B cell (primary cell): ENCODE results near the gene HIP1. TPM values are rescaled to one million over a fixed set of nuclear protein-coding genes. Genes with fewer than 3 reads are reported as not detected.
A peak's percentile ranks its signal among the peaks of the same experiment; 100 is the strongest.
"Not testable (repeated sequence)": the region's sequence is repeated elsewhere in the genome, so short reads cannot be mapped to it uniquely, and the experiment has no call there.

ENCODE experiments used
- ATAC-seq: fragments of 200-7000 bp; cut with Tn5 transposase; one replicate; pipeline ENCODE4 v1.10.0; 2021; ENCODE audit warnings: low read depth, mild to moderate bottlenecking, moderate number of reproducible peaks, moderate library complexity
- CTCF ChIA-PET: fragments of 350-600 bp; sonication (Branson Sonifier 250); formaldehyde crosslinking; loops from one replicate; lab custom pipeline; 2021; ENCODE audit warnings: antibody characterized with exemption, inconsistent platforms; lab: Charles Lee
- POLR2A ChIA-PET: fragments of 350-600 bp; sonication (Branson Sonifier 250); formaldehyde crosslinking; loops from one replicate; lab custom pipeline; 2021; ENCODE audit warnings: antibody characterized with exemption; lab: Charles Lee
- DNase-seq: peaks from one replicate; pipeline ENCODE4 v3.0.0; 2013
- H2AFZ ChIP-seq: 2 replicates; pipeline ENCODE4 v1.6.1; 2012; ENCODE audit warnings: mild to moderate bottlenecking, low read depth, low read length; ENCODE audit not compliant: insufficient read depth, poor library complexity, severe bottlenecking
- H3K27ac ChIP-seq, 2 donors: 1 replicate in 1 of 2; 2 replicates in 1 of 2; pipeline ENCODE4 v1.5.1; 2012 to 2013; ENCODE audit warnings: low read length in 2 of 2, mild to moderate bottlenecking in 2 of 2, moderate library complexity in 1 of 2
- H3K27me3 ChIP-seq, 4 experiments: fragments of 200-600 bp in 1 of 4; sonication (generic) in 1 of 4; replicated peaks in 1 of 4; 1 replicate in 2 of 4; 2 replicates in 2 of 4; pipeline versions ENCODE4 v1.6.1 to v1.7.0; 2013 to 2016; ENCODE audit warnings: low read length in 3 of 4, mild to moderate bottlenecking in 2 of 4, mixed read lengths in 1 of 4, moderate library complexity in 1 of 4; ENCODE audit not compliant: insufficient read depth in 4 of 4, control insufficient read depth in 3 of 4; ENCODE audit errors: control extremely low read depth in 1 of 4
- H3K36me3 ChIP-seq, 2 experiments: replicated peaks in 1 of 2; 1 replicate in 1 of 2; 2 replicates in 1 of 2; pipeline versions ENCODE4 v1.6.1 to v1.7.1; 2013; ENCODE audit warnings: low read length in 1 of 2; ENCODE audit not compliant: insufficient read depth in 2 of 2, control insufficient read depth in 1 of 2; ENCODE audit errors: control extremely low read depth in 1 of 2, extremely low read depth in 1 of 2
- H3K4me1 ChIP-seq, 2 donors: fragments of 200-600 bp in 1 of 2; sonication (generic) in 1 of 2; 1 replicate in 1 of 2; 2 replicates in 1 of 2; pipeline versions ENCODE4 v1.5.1 to v1.6.1; 2013 to 2017; ENCODE audit warnings: low read length in 2 of 2; ENCODE audit not compliant: control insufficient read depth in 2 of 2, insufficient read depth in 2 of 2
- H3K4me2 ChIP-seq: replicated peaks from 2 replicates; pipeline ENCODE3; 2012; ENCODE audit warnings: mild to moderate bottlenecking, low read depth, low read length; ENCODE audit not compliant: poor library complexity, severe bottlenecking
- H3K4me3 ChIP-seq, 5 experiments: fragments of 200-600 bp in 1 of 5; sonication (generic) in 1 of 5; 1 replicate in 3 of 5; 2 replicates in 2 of 5; pipeline versions ENCODE4 v1.5.1 to v1.7.0; 2011 to 2016; ENCODE audit warnings: low read length in 4 of 5, mild to moderate bottlenecking in 4 of 5, low read depth in 2 of 5, control low read depth in 1 of 5, moderate library complexity in 1 of 5; ENCODE audit not compliant: insufficient read depth in 1 of 5; ENCODE audit errors: control extremely low read depth in 1 of 5, extremely low read depth in 1 of 5
- H3K79me2 ChIP-seq: fragments of 200-600 bp; sonication (generic); one replicate; pipeline ENCODE4 v1.6.0; 2016; ENCODE audit warnings: low read length; ENCODE audit not compliant: control insufficient read depth, insufficient read depth
- H3K9ac ChIP-seq: fragments of 200-600 bp; sonication (generic); 2 replicates; pipeline ENCODE4 v1.6.1; 2017; ENCODE audit warnings: mild to moderate bottlenecking, low read length, moderate library complexity
- H3K9me3 ChIP-seq, 3 donors: one replicate each; pipeline versions ENCODE4 v1.6.1 to v1.7.1; 2013; ENCODE audit warnings: low read length in 2 of 3; ENCODE audit not compliant: control insufficient read depth in 2 of 3, insufficient read depth in 1 of 3; ENCODE audit errors: control extremely low read depth in 1 of 3
- H4K20me1 ChIP-seq: 2 replicates; pipeline ENCODE4 v1.6.0; 2012; ENCODE audit warnings: mild to moderate bottlenecking, low read length; ENCODE audit not compliant: insufficient read depth, control insufficient read depth, poor library complexity, severe bottlenecking
- H3K27ac Mint-ChIP-seq: one replicate; pipeline ENCODE4 v1.8.0; 2021; ENCODE audit warnings: mixed read lengths
- H3K27me3 Mint-ChIP-seq: one replicate; pipeline ENCODE4 v1.8.0; 2021; ENCODE audit warnings: mixed read lengths
- H3K4me1 Mint-ChIP-seq: one replicate; pipeline ENCODE4 v1.8.0; 2021; ENCODE audit warnings: mixed read lengths
- H3K4me3 Mint-ChIP-seq: one replicate; pipeline ENCODE4 v1.8.0; 2021; ENCODE audit warnings: mixed read lengths
- H3K9me3 Mint-ChIP-seq: one replicate; pipeline ENCODE4 v1.8.0; 2022; ENCODE audit warnings: mixed read lengths; ENCODE audit not compliant: insufficient read depth
- WGBS: methylation state at CpG from one replicate; pipeline ENCODE4 v1.1.5; 2013; ENCODE audit warnings: missing lambda C conversion rate; ENCODE audit not compliant: insufficient coverage; 5-methylcytosine and 5-hydroxymethylcytosine counted together
- intact Hi-C: fragments of 100-400 bp; cut with micrococcal nuclease; formaldehyde crosslinking; loops from one replicate; pipeline ENCODE4 v1.10.0; 2022
- polyA plus RNA-seq: library from polyadenylated mRNA; depleted of rRNA; stranded (reverse); fragments of >200 nt; gene quantifications from 2 replicates; pipeline ENCODE4 v1.2.3, GENCODE V29; 2012
- total RNA-seq, 2 donors: library from RNA; stranded (reverse); fragments of 120-200 nt in 1 of 2; gene quantifications; 1 replicate in 1 of 2; 2 replicates in 1 of 2; pipeline versions ENCODE4 v1.2.3 to v1.2.4, GENCODE V29; 2013 to 2022

HIP1 gene
- total and polyA plus RNA-seq, 2 donors (not counting 1 experiment from before 2014, with no cell fraction given) = 6.5 to 16.7 TPM

DNA sequence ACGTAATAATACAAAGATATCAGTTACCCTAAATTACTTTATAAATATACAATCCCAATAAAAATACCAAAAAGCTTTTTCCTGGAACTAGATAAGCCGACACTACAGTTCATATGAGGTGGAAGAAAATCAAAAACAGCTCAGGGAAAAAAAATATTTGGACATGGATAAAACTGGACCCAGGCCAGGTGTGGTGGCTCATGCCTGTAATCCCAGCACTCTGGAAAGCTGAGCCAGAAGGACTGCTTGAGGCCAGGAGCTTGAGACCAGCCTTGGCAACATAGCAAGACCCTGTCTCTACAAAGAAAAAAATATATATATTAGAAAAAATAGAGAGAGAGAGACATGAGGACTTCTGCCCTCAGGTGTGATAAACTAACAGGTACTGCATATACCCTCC lies 219.9 kb downstream of the HIP1 start:
- DNase-seq, intact Hi-C loops, H3K27ac ChIP-seq, H3K9me3 Mint-ChIP-seq, H4K20me1 ChIP-seq, POLR2A ChIA-PET, H3K27ac Mint-ChIP-seq, H3K9ac ChIP-seq, H3K4me1 Mint-ChIP-seq, H3K4me2 ChIP-seq, H2AFZ ChIP-seq, H3K4me1 ChIP-seq, H3K4me3 Mint-ChIP-seq, H3K4me3 ChIP-seq, ATAC-seq, H3K27me3 ChIP-seq, H3K9me3 ChIP-seq, H3K27me3 Mint-ChIP-seq: not testable (repeated sequence)
- CTCF ChIA-PET = interaction anchor here (0.6 kb wide), 1 partner anchor 652 kb away, joined by 4 read pairs; no protein-coding TSS in a partner anchor
- no CpG with 5 or more reads among the region's 2 CpGs for WGBS
- peaks cover 0 to 12% of the 10 kb centered on the region in 2 experiments for H3K36me3 ChIP-seq
- peaks cover 18% of the 10 kb centered on the region for H3K79me2 ChIP-seq

DNA sequence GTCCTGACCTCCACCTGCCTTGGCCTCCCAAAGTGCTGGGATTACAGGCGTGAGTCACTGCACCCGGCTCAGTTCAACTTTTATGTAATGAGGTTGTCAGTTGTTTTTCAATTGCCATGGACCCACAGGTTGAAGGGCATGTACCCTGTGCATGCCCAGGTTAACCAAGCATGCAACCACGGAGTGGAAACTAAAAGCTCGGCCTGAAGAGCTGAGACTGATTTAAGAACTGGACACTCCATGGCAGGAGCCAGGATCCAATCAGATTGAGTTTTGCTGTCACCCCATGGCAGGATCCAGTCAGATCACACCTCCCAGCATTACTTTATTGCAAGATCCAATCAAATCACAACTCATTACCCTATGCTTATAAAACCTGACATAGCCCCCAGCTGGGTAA lies 229.7 kb downstream of the HIP1 start:
- WGBS = no CpG with 5 or more reads among the region's 4 CpGs
- H3K9me3 Mint-ChIP-seq, intact Hi-C loops, H3K36me3 ChIP-seq, H3K9me3 ChIP-seq, H3K4me2 ChIP-seq, H3K4me3 Mint-ChIP-seq, ATAC-seq, H4K20me1 ChIP-seq, DNase-seq, H3K9ac ChIP-seq, H3K4me3 ChIP-seq, POLR2A ChIA-PET, H3K4me1 Mint-ChIP-seq, H3K27me3 Mint-ChIP-seq, H2AFZ ChIP-seq, H3K27ac Mint-ChIP-seq, H3K4me1 ChIP-seq, CTCF ChIA-PET, H3K27me3 ChIP-seq, H3K27ac ChIP-seq, H3K79me2 ChIP-seq: not testable (repeated sequence)

DNA sequence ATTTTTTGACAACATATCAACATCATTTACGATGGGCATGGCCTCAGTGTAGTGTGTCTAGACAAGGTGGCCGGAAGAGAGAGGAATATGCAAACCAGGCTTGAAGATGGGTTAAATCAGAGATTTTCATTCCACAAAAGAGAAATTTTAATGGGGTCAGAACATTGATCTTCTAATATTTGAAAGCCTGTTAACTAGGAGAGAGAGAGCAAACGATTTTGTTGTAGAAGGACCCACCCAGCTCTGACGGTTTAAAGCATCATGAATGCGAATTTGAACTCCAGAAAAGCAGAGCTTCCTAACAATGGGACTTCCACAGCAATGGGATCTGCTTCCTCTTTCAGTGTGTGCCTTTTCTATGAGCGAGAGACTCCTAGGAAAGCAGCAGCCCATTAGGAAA lies 246.7 kb downstream of the HIP1 start, which contains the start of gene SPDYE5:
TSS of gene SPDYE5 (plus strand) at position 301 of the 400 bp plus-strand sequence. CDS start 1,728 bp downstream, outside the sequence.
- H3K27me3 Mint-ChIP-seq, H3K9ac ChIP-seq, H3K9me3 Mint-ChIP-seq, CTCF ChIA-PET, H3K79me2 ChIP-seq, H3K27ac Mint-ChIP-seq, H3K9me3 ChIP-seq, H3K27ac ChIP-seq, ATAC-seq, H2AFZ ChIP-seq, DNase-seq, intact Hi-C loops, H3K4me1 Mint-ChIP-seq, H3K4me3 ChIP-seq, POLR2A ChIA-PET, H3K4me3 Mint-ChIP-seq, H3K4me1 ChIP-seq, H3K4me2 ChIP-seq, H4K20me1 ChIP-seq, H3K27me3 ChIP-seq, H3K36me3 ChIP-seq: not testable (repeated sequence)
- WGBS = no CpG with 5 or more reads among the region's 6 CpGs

DNA sequence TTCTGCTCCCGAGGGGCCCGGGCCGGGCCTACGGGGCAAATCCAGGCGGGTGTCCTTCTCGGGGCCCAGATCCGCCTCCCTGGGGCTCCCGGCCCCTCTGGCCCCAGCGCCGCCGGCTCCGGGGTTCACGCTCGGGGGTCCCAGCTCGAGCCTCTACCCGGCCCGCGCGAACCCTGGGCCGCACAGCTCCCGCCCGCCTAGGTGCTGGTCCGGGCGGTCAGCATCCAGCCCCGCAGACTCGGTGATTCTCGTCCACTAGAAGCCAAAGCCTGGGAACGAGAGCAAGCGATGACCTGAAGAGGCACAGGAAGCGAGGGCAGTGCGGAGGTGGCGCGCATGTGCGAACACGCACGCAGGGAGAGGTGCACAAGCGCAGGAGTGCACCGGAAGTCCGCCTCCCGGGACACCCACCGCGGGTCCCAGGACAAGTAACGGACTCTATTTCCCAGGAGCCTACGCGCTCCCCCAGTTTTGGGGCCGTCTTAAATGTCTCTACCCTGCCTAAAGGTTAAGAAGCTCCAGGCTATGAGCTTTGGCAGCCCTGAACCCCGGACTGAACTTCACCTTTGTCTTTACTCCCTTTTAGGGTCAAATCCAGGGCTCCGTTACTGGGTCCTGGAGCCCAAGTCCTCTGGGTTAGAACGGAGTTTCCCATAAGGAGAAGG lies 252.6 kb downstream of the HIP1 start, which contains the start of gene POM121C:
TSS of gene POM121C (minus strand) at position 321 of the 665 bp plus-strand sequence. CDS start 44,803 bp downstream, outside the sequence.
- WGBS = under 1% methylated on average over 47 of the region's 49 CpGs
- intact Hi-C loops = loop anchor here (5.0 kb wide), 1 partner anchor 251 kb away; the partner anchor contains the start of gene HIP1
- H3K36me3 ChIP-seq, CTCF ChIA-PET, H3K4me1 ChIP-seq, H3K9me3 ChIP-seq, H3K27me3 ChIP-seq, H3K27me3 Mint-ChIP-seq, H3K9me3 Mint-ChIP-seq, H4K20me1 ChIP-seq, H3K79me2 ChIP-seq: not testable (repeated sequence)
- DNase-seq = peak; percentile 82
- peak within 1 kb of the TSS; percentile 74 for H3K9ac ChIP-seq
- peak within 1 kb of the TSS in 1 of 2 donors; percentile 65 for H3K27ac ChIP-seq
- POLR2A ChIA-PET = interaction anchor here (0.7 to 0.9 kb wide), 2 partner anchors 253 to 1036 kb away, joined by 3 to 4 read pairs; no protein-coding TSS in a partner anchor
- H2AFZ ChIP-seq = peak within 1 kb of the TSS; percentile 83
- H3K4me3 ChIP-seq = peak within 1 kb of the TSS; percentile 39 to 85 (median 77)
- peak within 1 kb of the TSS; percentile 64 for H3K4me2 ChIP-seq
- Mint-ChIP-seq H3K4me3 (peak within 1 kb of the TSS; percentile 94), H3K4me1 (peaks cover 12% of the 10 kb centered on the region), H3K27ac (peak within 1 kb of the TSS; percentile 76)
- peak; percentile 98 for ATAC-seq
